C4-2B (cell line): ENCODE data around the gene RASGEF1B.

Experiments
- ZFX ChIP-seq: fragments of 450-650 bp; IDR thresholded peaks from 2 replicates; pipeline ENCODE4 v1.6.1; 2017
- TF ChIP-seq, protein P1 (sequence below): fragments of 450-650 bp; conservative IDR thresholded peaks from 2 replicates; pipeline ENCODE4 v1.5.1; 2017; ENCODE audit warnings: mild to moderate bottlenecking

DNA sequence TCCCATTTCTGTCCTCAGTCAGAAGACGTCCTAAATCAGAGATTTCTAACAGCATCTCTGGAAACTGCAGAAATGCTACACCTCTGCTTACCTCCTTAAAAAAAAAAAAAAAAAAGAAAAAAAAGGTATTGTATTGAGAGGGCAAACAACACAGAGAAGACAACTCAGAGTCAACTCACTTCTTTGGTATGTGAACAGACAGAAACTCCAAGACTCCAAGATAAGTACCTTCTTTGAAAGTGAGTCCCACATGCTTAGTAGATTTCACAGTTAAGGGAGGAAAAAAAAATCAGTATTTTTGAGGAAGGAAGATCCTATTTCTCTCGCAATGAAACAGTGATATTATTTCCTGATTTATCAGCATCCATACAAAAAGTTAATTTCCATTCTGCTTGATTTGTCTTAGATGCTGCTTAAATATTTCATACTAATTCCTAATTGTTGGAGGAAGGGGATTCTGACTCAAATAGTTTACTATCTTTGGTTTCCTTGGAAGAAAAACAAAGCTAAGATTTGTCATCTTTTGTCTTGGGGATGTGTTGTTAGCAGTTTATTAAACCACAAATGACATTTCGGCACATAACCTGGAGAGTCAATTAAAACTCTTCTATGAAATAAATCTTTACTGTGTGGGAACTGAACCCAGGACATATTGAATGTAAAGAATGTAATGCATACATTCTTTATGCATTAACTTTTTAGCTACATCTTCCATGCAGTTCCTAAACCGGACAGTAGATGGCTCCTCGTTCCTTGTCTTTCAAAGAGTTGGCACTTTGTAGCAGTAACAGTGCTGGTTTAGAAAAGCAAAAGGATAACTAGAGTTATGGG is 4.7 kb downstream of the RASGEF1B start:
- TF ChIP-seq, protein P1, sequence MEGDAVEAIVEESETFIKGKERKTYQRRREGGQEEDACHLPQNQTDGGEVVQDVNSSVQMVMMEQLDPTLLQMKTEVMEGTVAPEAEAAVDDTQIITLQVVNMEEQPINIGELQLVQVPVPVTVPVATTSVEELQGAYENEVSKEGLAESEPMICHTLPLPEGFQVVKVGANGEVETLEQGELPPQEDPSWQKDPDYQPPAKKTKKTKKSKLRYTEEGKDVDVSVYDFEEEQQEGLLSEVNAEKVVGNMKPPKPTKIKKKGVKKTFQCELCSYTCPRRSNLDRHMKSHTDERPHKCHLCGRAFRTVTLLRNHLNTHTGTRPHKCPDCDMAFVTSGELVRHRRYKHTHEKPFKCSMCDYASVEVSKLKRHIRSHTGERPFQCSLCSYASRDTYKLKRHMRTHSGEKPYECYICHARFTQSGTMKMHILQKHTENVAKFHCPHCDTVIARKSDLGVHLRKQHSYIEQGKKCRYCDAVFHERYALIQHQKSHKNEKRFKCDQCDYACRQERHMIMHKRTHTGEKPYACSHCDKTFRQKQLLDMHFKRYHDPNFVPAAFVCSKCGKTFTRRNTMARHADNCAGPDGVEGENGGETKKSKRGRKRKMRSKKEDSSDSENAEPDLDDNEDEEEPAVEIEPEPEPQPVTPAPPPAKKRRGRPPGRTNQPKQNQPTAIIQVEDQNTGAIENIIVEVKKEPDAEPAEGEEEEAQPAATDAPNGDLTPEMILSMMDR: peak; percentile 86
- no peak for TF ChIP-seq ZFX
